BE2C (cell line): ENCODE results near the gene ACTA1.

Source experiments
- DNase-seq: peaks from one replicate; pipeline ENCODE4 v3.0.0-alpha.2; 2020
- H3K27me3 ChIP-seq: fragments of 250-450 bp; sonication (Bioruptor Pico); 2 replicates; pipeline ENCODE4 v1.5.1; 2020; ENCODE audit warnings: mild to moderate bottlenecking
- H3K36me3 ChIP-seq: fragments of 250-450 bp; sonication (Bioruptor Pico); 2 replicates; pipeline ENCODE4 v1.5.1; 2020; ENCODE audit warnings: mild to moderate bottlenecking
- H3K4me1 ChIP-seq: fragments of 250-450 bp; sonication (Bioruptor Pico); 2 replicates; pipeline ENCODE4 v1.5.1; 2020
- H3K4me3 ChIP-seq: 2 replicates; pipeline ENCODE4 v1.5.1; 2011; ENCODE audit warnings: low read depth, low read length
- H3K9me3 ChIP-seq: fragments of 250-450 bp; sonication (Bioruptor Pico); 2 replicates; pipeline ENCODE4 v1.5.1; 2020
- CTCF ChIP-seq: IDR thresholded peaks from 2 replicates; pipeline ENCODE4 v1.5.1; 2012; ENCODE audit warnings: mild to moderate bottlenecking, low read depth, low read length

Gene ACTA1

DNA sequence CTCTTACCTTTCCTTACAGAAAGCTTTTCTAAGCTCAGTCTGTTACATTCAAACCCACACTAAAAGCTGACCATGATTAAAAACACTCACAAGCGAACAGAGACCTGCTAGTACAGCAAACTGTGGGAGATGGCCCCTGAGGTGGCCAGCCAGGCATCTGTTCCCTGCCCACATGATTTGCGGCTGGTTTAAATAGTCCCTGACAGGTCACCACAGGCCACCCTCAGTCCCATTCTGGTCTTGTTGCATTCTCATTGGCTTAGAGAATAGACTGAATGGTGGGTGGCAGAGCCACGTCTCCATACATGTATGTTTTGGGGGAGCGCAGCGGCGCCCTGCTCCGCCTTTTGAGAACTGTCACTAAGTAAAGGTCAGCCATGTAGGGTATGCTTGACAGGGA, 2.3 kb upstream of the ACTA1 start:
- Histone ChIP-seq H3K36me3 (peaks cover 7% of the 10 kb centered on the region), H3K9me3 (no peaks in the 10 kb centered on the region), H3K27me3 (no peaks in the 10 kb centered on the region), H3K4me1 (peaks cover 3% of the 10 kb centered on the region), H3K4me3 (no peak overlapping the region)
- no peak for DNase-seq
- TF ChIP-seq CTCF = no peak

- TF ChIP-seq CTCF = no peak
- Histone ChIP-seq H3K36me3 (peaks cover 3% of the 10 kb centered on the region), H3K4me1 (peaks cover 3% of the 10 kb centered on the region), H3K9me3 (no peaks in the 10 kb centered on the region), H3K27me3 (no peaks in the 10 kb centered on the region), H3K4me3 (peak overlapping the region; percentile 41)
- peak; percentile 81 for DNase-seq
Measured at GRCh38 chr1:229434641-229435051, 752 bp upstream of the ACTA1 start.

- DNase-seq = no peak
- Histone ChIP-seq H3K4me3 (no peak overlapping the region), H3K27me3 (no peaks in the 10 kb centered on the region)
Measured at GRCh38 chr1:229433364-229434004, 410 bp downstream of the ACTA1 start.

GRCh38 chr1:229432905-229433304, 989 bp downstream of the ACTA1 start:
- no peaks in the 10 kb centered on the region for H3K27me3 ChIP-seq
- no peaks in the 10 kb centered on the region for H3K9me3 ChIP-seq
- H3K4me1 ChIP-seq = peaks cover 3% of the 10 kb centered on the region
- H3K4me3 ChIP-seq = no peak overlapping the region
- no peaks in the 10 kb centered on the region for H3K36me3 ChIP-seq
- no peak for DNase-seq
- no peak for TF ChIP-seq CTCF

More at GRCh38 chr1:229433364-229434004, 410 bp downstream of the ACTA1 start:
- Histone ChIP-seq H3K4me1 (peaks cover 3% of the 10 kb centered on the region), H3K36me3 (no peaks in the 10 kb centered on the region), H3K9me3 (no peaks in the 10 kb centered on the region)
- no peak for TF ChIP-seq CTCF

DNA sequence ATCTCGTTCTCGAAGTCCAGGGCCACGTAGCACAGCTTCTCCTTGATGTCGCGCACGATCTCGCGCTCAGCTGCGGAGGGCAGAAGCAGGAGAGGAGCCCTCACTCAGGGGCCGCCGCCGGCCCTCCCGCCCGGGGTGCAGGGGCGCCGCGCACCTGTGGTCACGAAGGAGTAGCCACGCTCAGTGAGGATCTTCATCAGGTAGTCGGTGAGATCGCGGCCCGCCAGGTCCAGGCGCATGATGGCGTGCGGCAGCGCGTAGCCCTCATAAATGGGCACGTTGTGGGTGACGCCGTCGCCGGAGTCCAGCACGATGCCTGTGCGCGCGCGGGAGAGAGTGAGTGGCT, 1.8 kb downstream of the ACTA1 start:
- Histone ChIP-seq H3K36me3 (no peaks in the 10 kb centered on the region), H3K27me3 (no peaks in the 10 kb centered on the region), H3K9me3 (no peaks in the 10 kb centered on the region), H3K4me3 (no peak overlapping the region), H3K4me1 (peaks cover 3% of the 10 kb centered on the region)
- DNase-seq = no peak
- no peak for TF ChIP-seq CTCF

GRCh38 chr1:229431284-229432115, 2.4 kb downstream of the ACTA1 start:
- Histone ChIP-seq H3K27me3 (no peaks in the 10 kb centered on the region), H3K9me3 (no peaks in the 10 kb centered on the region), H3K4me3 (no peak overlapping the region), H3K36me3 (no peaks in the 10 kb centered on the region), H3K4me1 (peaks cover 3% of the 10 kb centered on the region)
- no peak for DNase-seq
- no peak for TF ChIP-seq CTCF
